ENCODE results near the gene EXOSC9.

GRCh38 chr4:121760205-121760604, 40.9 kb upstream of the EXOSC9 start:
- TF ChIP-seq, protein P1, sequence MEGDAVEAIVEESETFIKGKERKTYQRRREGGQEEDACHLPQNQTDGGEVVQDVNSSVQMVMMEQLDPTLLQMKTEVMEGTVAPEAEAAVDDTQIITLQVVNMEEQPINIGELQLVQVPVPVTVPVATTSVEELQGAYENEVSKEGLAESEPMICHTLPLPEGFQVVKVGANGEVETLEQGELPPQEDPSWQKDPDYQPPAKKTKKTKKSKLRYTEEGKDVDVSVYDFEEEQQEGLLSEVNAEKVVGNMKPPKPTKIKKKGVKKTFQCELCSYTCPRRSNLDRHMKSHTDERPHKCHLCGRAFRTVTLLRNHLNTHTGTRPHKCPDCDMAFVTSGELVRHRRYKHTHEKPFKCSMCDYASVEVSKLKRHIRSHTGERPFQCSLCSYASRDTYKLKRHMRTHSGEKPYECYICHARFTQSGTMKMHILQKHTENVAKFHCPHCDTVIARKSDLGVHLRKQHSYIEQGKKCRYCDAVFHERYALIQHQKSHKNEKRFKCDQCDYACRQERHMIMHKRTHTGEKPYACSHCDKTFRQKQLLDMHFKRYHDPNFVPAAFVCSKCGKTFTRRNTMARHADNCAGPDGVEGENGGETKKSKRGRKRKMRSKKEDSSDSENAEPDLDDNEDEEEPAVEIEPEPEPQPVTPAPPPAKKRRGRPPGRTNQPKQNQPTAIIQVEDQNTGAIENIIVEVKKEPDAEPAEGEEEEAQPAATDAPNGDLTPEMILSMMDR (IDR thresholded peaks at IDR 0.05): no peak
- TF ChIP-seq POLR2A (IDR thresholded peaks at IDR 0.05): no peak
- TF ChIP-seq POLR2AphosphoS5 (IDR thresholded peaks at IDR 0.05): no peak

Data from transverse colon (tissue), 4 donors.